GM23248 (cell line): Measurements from ENCODE around the gene VPS13D. TPM values are rescaled to one million over a fixed set of nuclear protein-coding genes. Genes with fewer than 3 reads are reported as not detected.
"Not testable (repeated sequence)": the region's sequence is repeated elsewhere in the genome, so short reads cannot be mapped to it uniquely, and the experiment has no call there.

Experiments
- DNase-seq: peaks from one replicate; pipeline ENCODE4 v3.0.0-alpha.2; 2015
- H2AFZ ChIP-seq: fragments of 200-600 bp; sonication (generic); 2 replicates; pipeline ENCODE4 v1.6.1; 2016; ENCODE audit warnings: antibody characterized with exemption
- H3F3A ChIP-seq: fragments of 200-600 bp; sonication (generic); 2 replicates; pipeline ENCODE4 v1.6.1; 2016; ENCODE audit warnings: mild to moderate bottlenecking, antibody characterized with exemption, mixed run types; ENCODE audit not compliant: insufficient read depth
- H3K27ac ChIP-seq: fragments of 200-600 bp; sonication (generic); 2 replicates; pipeline ENCODE4 v1.5.1; 2016; ENCODE audit warnings: mild to moderate bottlenecking
- H3K27me3 ChIP-seq: fragments of 200-600 bp; sonication (generic); replicated peaks from 2 replicates; pipeline ENCODE4 v1.6.1; 2016; ENCODE audit warnings: mild to moderate bottlenecking; ENCODE audit not compliant: insufficient read depth
- H3K36me3 ChIP-seq: fragments of 200-600 bp; sonication (generic); 2 replicates; pipeline ENCODE4 v1.6.1; 2016; ENCODE audit warnings: low read depth, mild to moderate bottlenecking
- H3K4me1 ChIP-seq: fragments of 200-600 bp; sonication (generic); 2 replicates; pipeline ENCODE4 v1.6.1; 2016; ENCODE audit warnings: mild to moderate bottlenecking; ENCODE audit not compliant: insufficient read depth
- H3K4me2 ChIP-seq: fragments of 200-600 bp; sonication (generic); one replicate; pipeline ENCODE4 v1.6.1; 2016; ENCODE audit warnings: mild to moderate bottlenecking; ENCODE audit not compliant: unreplicated experiment
- H3K4me3 ChIP-seq: fragments of 200-600 bp; sonication (generic); 2 replicates; pipeline ENCODE4 v1.5.1; 2016; ENCODE audit warnings: mild to moderate bottlenecking
- H3K79me2 ChIP-seq: fragments of 200-600 bp; sonication (generic); 2 replicates; pipeline ENCODE4 v1.6.1; 2016; ENCODE audit warnings: mild to moderate bottlenecking; ENCODE audit not compliant: insufficient read depth
- H3K9ac ChIP-seq: fragments of 200-600 bp; sonication (generic); 2 replicates; pipeline ENCODE4 v1.6.1; 2016; ENCODE audit warnings: mild to moderate bottlenecking
- H3K9me2 ChIP-seq: fragments of 200-600 bp; sonication (generic); 2 replicates; pipeline ENCODE4 v1.6.1; 2016; ENCODE audit warnings: mixed run types, mild to moderate bottlenecking, moderate library complexity; ENCODE audit not compliant: insufficient read depth
- H3K9me3 ChIP-seq: fragments of 200-600 bp; sonication (generic); one replicate; pipeline ENCODE4 v1.6.1; 2017; ENCODE audit warnings: low read depth
- H4K20me1 ChIP-seq: fragments of 200-600 bp; sonication (generic); 2 replicates; pipeline ENCODE4 v1.6.0; 2016; ENCODE audit not compliant: insufficient read depth
- EZH2 ChIP-seq: fragments of 200-600 bp; sonication (generic); IDR thresholded peaks from 2 replicates; pipeline ENCODE4 v1.6.1; 2018; ENCODE audit warnings: antibody characterized with exemption, mild to moderate bottlenecking; ENCODE audit not compliant: insufficient read depth, poor library complexity, severe bottlenecking
- EZH2phosphoT487 ChIP-seq: fragments of 200-600 bp; sonication (generic); IDR thresholded peaks from 2 replicates; pipeline ENCODE4 v1.6.1; 2018; ENCODE audit warnings: antibody characterized with exemption, moderate library complexity, mild to moderate bottlenecking, low read depth; ENCODE audit not compliant: insufficient read depth
- WGBS, 2 experiments: methylation state at CpG; one replicate each; pipeline ENCODE4 v1.1.6; 2015 to 2017; ENCODE audit warnings: low lambda C conversion rate in 2 of 2, low coverage in 1 of 2; ENCODE audit errors: missing lambda C conversion rate in 2 of 2; 5-methylcytosine and 5-hydroxymethylcytosine counted together
- in situ Hi-C: fragments of 300-500 bp; cut with MboI; formaldehyde crosslinking; loops from 2 replicates; pipeline ENCODE4 v1.15.0; 2020
- polyA plus RNA-seq: library from polyadenylated mRNA; unstranded; fragments of >200 nt; fragmentation: Nextera tagmentation; extraction: Ambion mirVana; gene quantifications from 2 replicates; pipeline ENCODE4 v1.2.1, GENCODE V29; 2016
- total RNA-seq: library from RNA; depleted of rRNA; stranded (reverse); fragments of >200 nt; shearing (Covaris generic); gene quantifications from 2 replicates; pipeline ENCODE4 v1.2.3, GENCODE V29; 2014

Gene VPS13D
- total and polyA plus RNA-seq, 2 experiments from 2014 or later: 6.8 to 16.4 TPM

DNA sequence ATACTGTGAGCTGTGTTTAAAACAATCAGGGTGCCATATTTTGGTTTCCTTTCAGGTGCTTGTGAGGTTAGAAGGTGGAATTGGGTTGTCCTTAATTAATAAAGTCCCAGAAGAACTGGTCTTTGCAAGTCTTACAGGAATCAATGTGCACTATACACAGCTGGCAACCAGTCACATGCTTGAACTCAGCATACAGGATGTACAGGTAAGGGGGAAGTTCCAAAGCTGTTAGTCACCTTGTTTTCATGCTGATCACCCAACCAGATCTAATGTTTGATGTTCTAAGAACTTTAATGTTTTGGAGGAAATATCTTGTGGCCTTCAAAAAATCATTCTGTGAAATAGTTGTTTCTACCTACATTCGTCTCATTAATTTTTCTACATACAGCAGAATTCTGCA is 156.3 kb downstream of the VPS13D start:
- H3K9ac ChIP-seq: no peak overlapping the region
- H3K4me1 ChIP-seq: no peaks in the 10 kb centered on the region
- H2AFZ ChIP-seq: no peak overlapping the region
- 100% methylated on average over 1 of the region's 1 CpG for WGBS, 2 experiments
- DNase-seq: no peak
- in situ Hi-C loops: no loop called here
- no peaks in the 10 kb centered on the region for H4K20me1 ChIP-seq
- H3K4me3 ChIP-seq: no peak overlapping the region
- H3K79me2 ChIP-seq: no peaks in the 10 kb centered on the region
- H3K36me3 ChIP-seq: peaks cover 69% of the 10 kb centered on the region
- H3K27me3 ChIP-seq: no peaks in the 10 kb centered on the region
- H3K9me3 ChIP-seq: peaks cover 7% of the 10 kb centered on the region
- H3F3A ChIP-seq: no peaks in the 10 kb centered on the region
- H3K4me2 ChIP-seq: no peak overlapping the region
- H3K27ac ChIP-seq: no peak overlapping the region
- no peak for TF ChIP-seq EZH2phosphoT487
- TF ChIP-seq EZH2: no peak
- no peaks in the 10 kb centered on the region for H3K9me2 ChIP-seq

DNA sequence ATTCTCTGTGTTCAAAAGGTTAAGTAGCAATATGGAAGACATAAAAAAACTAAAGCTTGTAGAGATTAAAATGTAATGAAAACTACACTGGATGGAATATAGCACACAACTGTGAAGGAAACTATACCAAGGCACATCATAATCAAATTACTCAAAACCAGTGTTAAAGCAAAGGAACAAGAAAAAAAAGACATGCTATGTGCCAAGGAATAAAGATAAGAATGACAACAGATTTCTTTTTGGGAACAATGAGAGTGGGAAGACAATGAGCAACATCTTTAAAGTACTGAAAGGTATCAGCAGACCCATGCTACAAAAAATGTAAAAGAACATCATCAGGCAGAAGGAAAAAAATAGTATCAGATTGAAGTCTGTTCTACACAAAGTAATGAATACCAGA is 157.8 kb downstream of the VPS13D start:
- no peaks in the 10 kb centered on the region for H3K27me3 ChIP-seq
- H3F3A ChIP-seq: no peaks in the 10 kb centered on the region
- H3K9ac ChIP-seq: no peak overlapping the region
- TF ChIP-seq EZH2phosphoT487 (no peak), EZH2 (no peak)
- peaks cover 65% of the 10 kb centered on the region for H3K36me3 ChIP-seq
- H3K9me3 ChIP-seq: peaks cover 7% of the 10 kb centered on the region
- H3K4me2 ChIP-seq: no peak overlapping the region
- DNase-seq: no peak
- no peak overlapping the region for H3K4me3 ChIP-seq
- H3K4me1 ChIP-seq: no peaks in the 10 kb centered on the region
- H4K20me1 ChIP-seq: no peaks in the 10 kb centered on the region
- H3K27ac ChIP-seq: no peak overlapping the region
- in situ Hi-C loops: no loop called here
- no peaks in the 10 kb centered on the region for H3K79me2 ChIP-seq
- H2AFZ ChIP-seq: no peak overlapping the region
- no peaks in the 10 kb centered on the region for H3K9me2 ChIP-seq

DNA sequence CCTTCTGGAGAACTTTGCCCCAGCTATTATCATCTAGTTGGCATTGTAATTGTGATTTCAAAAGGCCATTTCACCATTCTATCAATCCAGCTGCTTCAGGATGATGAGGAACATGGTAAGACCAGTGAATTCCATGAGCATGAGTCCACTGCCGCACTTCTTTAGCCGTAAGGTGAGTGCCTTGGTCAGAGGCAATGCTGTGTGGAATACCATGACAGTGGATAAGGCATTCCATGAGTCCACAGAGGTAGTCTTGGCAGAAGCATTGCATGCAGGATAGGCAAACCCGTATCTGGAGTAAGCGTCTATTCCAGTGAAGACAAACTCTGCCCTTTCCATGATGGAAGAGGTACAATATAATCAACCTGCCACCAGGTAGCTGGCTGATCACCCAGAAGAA is 160.5 kb downstream of the VPS13D start:
- in situ Hi-C loops, H3K9me2 ChIP-seq, H3K9ac ChIP-seq, H3K4me2 ChIP-seq, H3K4me3 ChIP-seq, H3K79me2 ChIP-seq, H2AFZ ChIP-seq, H4K20me1 ChIP-seq, DNase-seq, H3F3A ChIP-seq, H3K27me3 ChIP-seq, H3K27ac ChIP-seq, H3K9me3 ChIP-seq, H3K4me1 ChIP-seq: not testable (repeated sequence)
- H3K36me3 ChIP-seq: peaks cover 43% of the 10 kb centered on the region
- 97 to 99% methylated on average over 4 of the region's 4 CpGs for WGBS, 2 experiments

DNA sequence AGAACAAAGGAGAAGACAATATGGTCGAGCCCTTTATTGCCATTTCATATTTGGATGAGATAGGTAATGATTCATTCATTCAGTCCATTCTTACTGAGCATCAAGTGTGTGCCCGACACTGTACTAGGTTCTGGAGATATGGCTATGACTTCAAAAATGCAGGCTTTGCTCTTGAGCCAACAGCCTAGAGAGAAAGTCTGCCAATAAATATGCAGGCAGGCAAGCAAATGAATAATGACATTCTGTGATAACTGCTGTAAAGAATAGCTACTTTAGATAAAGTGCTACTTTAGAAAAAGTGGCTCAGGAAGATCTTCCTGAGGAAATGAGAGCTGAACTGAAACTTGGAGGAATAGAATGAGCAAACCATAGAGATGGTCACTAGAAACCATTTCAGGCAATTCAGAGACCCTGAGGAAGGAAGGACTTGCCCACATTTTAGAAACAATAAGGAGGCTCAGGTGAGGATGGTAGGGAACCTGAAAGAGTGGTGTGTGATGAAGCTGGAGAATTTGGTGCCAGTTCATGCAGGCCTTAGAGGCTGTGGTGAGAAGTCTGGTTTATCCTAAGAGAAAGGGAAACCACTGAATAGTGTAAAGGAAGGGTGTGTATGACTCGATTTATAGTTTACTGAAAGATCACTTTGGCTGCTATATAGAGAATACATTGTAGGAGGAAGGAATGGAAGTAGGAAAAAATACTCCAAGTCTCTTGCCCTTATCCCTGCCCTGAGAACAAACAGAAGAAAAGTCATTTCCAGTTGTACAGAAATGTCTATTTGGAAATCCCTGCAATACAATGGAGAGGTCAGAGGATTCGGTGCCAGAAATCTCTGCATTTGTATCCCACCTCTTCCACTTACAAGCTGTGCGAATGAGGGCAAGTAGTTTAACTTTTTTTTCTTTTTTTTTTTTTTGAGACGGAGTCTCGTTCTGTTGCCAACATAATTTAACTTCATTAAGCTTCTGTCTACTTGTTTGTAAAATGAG is 167.9 kb downstream of the VPS13D start:
- H3K9me3 ChIP-seq: no peaks in the 10 kb centered on the region
- TF ChIP-seq EZH2 (no peak), EZH2phosphoT487 (no peak)
- in situ Hi-C loops: no loop called here
- no peak overlapping the region for H3K27ac ChIP-seq
- H3K79me2 ChIP-seq: no peaks in the 10 kb centered on the region
- no peak overlapping the region for H2AFZ ChIP-seq
- no peak overlapping the region for H3K4me2 ChIP-seq
- 81 to 82% methylated on average over 7 of the region's 7 CpGs for WGBS, 2 experiments
- no peak overlapping the region for H3K9ac ChIP-seq
- no peaks in the 10 kb centered on the region for H4K20me1 ChIP-seq
- no peaks in the 10 kb centered on the region for H3K27me3 ChIP-seq
- H3K36me3 ChIP-seq: no peaks in the 10 kb centered on the region; the same call in 1 of the 2 replicates
- DNase-seq: no peak
- no peak overlapping the region for H3K4me3 ChIP-seq
- H3F3A ChIP-seq: peaks cover 5% of the 10 kb centered on the region
- peaks cover 9% of the 10 kb centered on the region for H3K4me1 ChIP-seq
- no peaks in the 10 kb centered on the region for H3K9me2 ChIP-seq
